Stimulated activated CD8-positive, alpha-beta memory T cell treated with anti-CD3 and anti-CD28 coated beads, Interleukin-2, amount 100 ng/mL, for 1 hour (primary cell): ENCODE data around the gene ZGPAT.

ENCODE experiments used
- DNase-seq, 2 donors: peaks; one replicate each; pipeline ENCODE4 v3.0.0-alpha.2; 2020; ENCODE audit warnings: low read depth in 2 of 2

Gene ZGPAT

GRCh38 chr20:63692436-63693082 lies 15.3 kb upstream of the ZGPAT start:
- no peak for DNase-seq

- DNase-seq, result no peak
Measured at GRCh38 chr20:63693083-63693732, 14.6 kb upstream of the ZGPAT start.

DNA sequence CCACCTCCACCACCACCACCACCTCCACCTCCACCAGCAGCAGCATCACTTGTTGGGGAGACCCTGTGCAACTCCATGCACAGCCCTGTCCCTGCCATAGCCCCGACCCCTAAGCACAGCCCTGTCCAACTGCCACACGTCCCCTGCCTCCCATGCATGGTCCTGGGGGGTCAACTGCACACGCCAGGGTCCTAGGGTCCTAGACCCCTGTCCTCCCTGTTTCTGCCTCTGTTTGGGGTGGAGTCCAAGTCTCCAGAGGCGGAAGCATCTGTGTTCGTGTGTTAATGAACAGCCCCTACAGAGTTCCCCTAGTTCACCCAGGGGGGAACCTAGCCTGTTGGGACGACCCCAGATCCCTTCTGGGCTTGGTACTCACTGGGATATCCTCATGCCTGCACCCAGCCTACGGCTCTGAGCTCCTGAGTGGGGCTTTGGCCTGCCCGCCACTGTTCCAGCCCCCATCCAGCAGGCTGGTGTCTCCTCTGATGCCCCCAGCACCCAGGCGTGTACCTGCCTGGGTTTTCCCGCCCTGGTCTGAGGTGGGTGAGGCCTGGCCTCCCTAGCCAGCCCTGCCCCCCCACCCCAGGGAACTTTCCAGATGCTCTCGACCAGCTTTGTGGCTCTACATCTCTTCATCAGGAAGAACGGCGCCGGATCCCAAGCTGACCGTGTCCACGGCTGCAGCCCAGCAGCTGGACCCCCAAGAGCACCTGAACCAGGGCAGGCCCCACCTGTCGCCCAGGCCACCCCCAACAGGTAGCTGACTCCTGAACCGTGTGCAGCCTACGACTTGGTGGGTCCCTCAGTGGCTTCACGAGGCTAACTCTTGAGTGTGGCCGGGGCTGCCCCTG lies 13.9 kb upstream of the ZGPAT start:
- no peak for DNase-seq

GRCh38 chr20:63694584-63695423 lies 13.0 kb upstream of the ZGPAT start:
- no peak for DNase-seq

- no peak for DNase-seq
Measured at GRCh38 chr20:63695424-63696305, 12.2 kb upstream of the ZGPAT start.

GRCh38 chr20:63696306-63696627 lies 11.6 kb upstream of the ZGPAT start:
- DNase-seq, result no peak

DNA sequence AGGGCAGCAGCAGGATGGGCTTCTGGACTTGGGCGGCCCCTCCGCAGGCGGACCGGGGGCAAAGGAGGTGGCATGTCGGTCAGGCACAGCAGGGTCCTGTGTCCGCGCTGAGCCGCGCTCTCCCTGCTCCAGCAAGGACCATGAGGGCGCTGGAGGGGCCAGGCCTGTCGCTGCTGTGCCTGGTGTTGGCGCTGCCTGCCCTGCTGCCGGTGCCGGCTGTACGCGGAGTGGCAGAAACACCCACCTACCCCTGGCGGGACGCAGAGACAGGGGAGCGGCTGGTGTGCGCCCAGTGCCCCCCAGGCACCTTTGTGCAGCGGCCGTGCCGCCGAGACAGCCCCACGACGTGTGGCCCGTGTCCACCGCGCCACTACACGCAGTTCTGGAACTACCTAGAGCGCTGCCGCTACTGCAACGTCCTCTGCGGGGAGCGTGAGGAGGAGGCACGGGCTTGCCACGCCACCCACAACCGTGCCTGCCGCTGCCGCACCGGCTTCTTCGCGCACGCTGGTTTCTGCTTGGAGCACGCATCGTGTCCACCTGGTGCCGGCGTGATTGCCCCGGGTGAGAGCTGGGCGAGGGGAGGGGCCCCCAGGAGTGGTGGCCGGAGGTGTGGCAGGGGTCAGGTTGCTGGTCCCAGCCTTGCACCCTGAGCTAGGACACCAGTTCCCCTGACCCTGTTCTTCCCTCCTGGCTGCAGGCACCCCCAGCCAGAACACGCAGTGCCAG lies 11.0 kb upstream of the ZGPAT start, which contains the start of gene TNFRSF6B:
TNFRSF6B (plus strand) TSS at position 25 of the 729 bp plus-strand sequence; CDS start at position 141, 116 bp downstream.
- DNase-seq, result no peak

GRCh38 chr20:63697357-63697867 lies 10.4 kb upstream of the ZGPAT start:
- no peak for DNase-seq

DNA sequence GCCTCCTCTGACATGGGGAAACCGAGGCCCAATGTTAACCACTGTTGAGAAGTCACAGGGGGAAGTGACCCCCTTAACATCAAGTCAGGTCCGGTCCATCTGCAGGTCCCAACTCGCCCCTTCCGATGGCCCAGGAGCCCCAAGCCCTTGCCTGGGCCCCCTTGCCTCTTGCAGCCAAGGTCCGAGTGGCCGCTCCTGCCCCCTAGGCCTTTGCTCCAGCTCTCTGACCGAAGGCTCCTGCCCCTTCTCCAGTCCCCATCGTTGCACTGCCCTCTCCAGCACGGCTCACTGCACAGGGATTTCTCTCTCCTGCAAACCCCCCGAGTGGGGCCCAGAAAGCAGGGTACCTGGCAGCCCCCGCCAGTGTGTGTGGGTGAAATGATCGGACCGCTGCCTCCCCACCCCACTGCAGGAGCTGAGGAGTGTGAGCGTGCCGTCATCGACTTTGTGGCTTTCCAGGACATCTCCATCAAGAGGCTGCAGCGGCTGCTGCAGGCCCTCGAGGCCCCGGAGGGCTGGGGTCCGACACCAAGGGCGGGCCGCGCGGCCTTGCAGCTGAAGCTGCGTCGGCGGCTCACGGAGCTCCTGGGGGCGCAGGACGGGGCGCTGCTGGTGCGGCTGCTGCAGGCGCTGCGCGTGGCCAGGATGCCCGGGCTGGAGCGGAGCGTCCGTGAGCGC lies 9.8 kb upstream of the ZGPAT start:
- DNase-seq, result no peak

- DNase-seq, result no peak
Measured at GRCh38 chr20:63698739-63699465, 8.9 kb upstream of the ZGPAT start.

- no peak for DNase-seq
Measured at GRCh38 chr20:63699466-63700198, 8.2 kb upstream of the ZGPAT start.

GRCh38 chr20:63700199-63701050 lies 7.4 kb upstream of the ZGPAT start:
- no peak for DNase-seq

DNA sequence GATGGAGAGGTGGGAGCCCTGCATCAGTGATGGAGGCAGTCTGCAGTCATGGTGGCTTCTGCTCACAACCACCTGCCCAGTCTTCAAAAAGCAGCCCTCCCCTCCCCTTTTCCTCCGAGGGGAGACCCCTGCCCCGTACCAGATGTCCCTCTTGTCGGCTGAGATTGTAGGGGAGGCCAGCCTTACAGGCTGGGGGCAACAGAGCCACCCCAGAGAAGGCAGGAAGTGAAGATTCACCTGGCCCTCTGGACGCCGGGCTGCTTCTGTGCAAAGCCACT lies 6.8 kb upstream of the ZGPAT start:
- no peak for DNase-seq

- DNase-seq, result no peak
Measured at GRCh38 chr20:63701329-63702035, 6.4 kb upstream of the ZGPAT start.

DNA sequence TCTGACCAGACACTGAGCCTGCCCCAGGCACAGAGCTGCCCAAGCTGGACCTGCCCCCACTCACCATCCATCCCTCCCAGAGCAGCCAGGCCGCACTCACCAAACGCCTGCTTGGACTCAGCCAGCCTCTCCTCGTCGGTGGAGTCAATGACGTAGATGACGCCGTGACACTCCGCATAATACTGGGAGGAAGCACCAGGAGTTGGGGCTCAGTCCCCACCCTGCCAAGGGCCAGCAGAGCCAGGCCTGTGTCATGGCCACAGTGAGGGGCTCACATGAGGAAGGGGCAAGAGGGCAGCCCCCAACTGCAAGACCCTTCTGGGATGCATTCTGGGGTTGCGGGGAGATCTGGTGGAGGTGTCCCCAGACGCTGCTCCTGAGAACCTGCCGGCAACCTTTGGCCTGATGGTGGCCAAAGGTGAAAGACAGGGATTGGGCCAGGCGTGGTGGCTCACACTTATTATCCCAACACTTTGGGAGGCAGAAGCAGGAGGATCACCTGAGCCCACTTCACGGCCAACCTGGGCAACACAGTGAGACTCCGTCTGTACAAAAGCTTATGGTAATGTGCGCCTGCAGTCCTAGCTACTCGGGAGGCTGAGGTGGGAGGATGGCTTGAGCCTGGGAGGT lies 5.7 kb upstream of the ZGPAT start:
- DNase-seq, result no peak
